Measurements from ENCODE around the gene KYNU.
"Not testable (repeated sequence)": the region's sequence is repeated elsewhere in the genome, so short reads cannot be mapped to it uniquely, and the experiment has no call there.

DNA sequence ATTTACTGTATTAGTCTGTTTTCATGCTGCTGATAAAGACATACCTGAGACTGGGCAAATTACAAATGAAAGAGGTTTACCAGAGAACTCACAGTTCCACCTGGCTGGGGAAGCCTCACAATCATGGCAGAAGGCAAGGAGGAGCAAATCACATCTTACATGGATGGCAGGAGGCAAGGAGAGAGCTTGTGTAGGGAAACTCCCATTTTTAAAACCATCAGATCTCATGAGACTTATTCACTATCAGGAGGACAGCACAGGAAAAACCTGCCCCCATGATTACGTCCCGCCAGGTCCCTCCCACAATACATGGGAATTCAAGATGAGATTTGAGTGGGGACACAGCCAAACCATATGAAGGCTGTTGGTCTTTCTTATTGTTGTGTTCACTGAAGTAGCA, 72.9 kb downstream of the KYNU start:
- not testable (repeated sequence) for TF ChIP-seq POLR2A (IDR thresholded peaks at IDR 0.05; ENCODE audit: low read length); GATA1 (IDR thresholded peaks at IDR 0.05; ENCODE audit: low read depth, low read length)
